Measurements from ENCODE around the gene CSK.

- TF ChIP-seq CTCF (IDR thresholded peaks at IDR 0.05), result no peak
- no peak for TF ChIP-seq POLR2A (IDR thresholded peaks at IDR 0.05)
- TF ChIP-seq POLR2AphosphoS5 (IDR thresholded peaks at IDR 0.05), result no peak
- TF ChIP-seq EP300 (IDR thresholded peaks at IDR 0.05), result no peak
These were observed 6.8 kb downstream of the CSK start for GRCh38 chr15:74788683-74789151.
